ENCODE results near the gene GOPC.

GOPC gene

GRCh38 chr6:117591405-117591804 lies 10.9 kb downstream of the GOPC start:
- Mint-ChIP-seq H3K4me3 (no peak overlapping the region), H3K27ac (no peak overlapping the region), H3K36me3 (ENCODE audit: low read depth) (peaks cover 13% of the 10 kb centered on the region), H3K27me3 (ENCODE audit: low read depth, poor library complexity) (no peaks in the 10 kb centered on the region), H3K4me1 (no peaks in the 10 kb centered on the region), H3K9me3 (peaks cover 32% of the 10 kb centered on the region)
- TF ChIP-seq, protein P1, sequence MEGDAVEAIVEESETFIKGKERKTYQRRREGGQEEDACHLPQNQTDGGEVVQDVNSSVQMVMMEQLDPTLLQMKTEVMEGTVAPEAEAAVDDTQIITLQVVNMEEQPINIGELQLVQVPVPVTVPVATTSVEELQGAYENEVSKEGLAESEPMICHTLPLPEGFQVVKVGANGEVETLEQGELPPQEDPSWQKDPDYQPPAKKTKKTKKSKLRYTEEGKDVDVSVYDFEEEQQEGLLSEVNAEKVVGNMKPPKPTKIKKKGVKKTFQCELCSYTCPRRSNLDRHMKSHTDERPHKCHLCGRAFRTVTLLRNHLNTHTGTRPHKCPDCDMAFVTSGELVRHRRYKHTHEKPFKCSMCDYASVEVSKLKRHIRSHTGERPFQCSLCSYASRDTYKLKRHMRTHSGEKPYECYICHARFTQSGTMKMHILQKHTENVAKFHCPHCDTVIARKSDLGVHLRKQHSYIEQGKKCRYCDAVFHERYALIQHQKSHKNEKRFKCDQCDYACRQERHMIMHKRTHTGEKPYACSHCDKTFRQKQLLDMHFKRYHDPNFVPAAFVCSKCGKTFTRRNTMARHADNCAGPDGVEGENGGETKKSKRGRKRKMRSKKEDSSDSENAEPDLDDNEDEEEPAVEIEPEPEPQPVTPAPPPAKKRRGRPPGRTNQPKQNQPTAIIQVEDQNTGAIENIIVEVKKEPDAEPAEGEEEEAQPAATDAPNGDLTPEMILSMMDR (IDR thresholded peaks at IDR 0.05) = no peak
- no peak for DNase-seq

GRCh38 chr6:117590447-117590846 lies 11.9 kb downstream of the GOPC start:
- TF ChIP-seq, protein P1 (IDR thresholded peaks at IDR 0.05) = no peak
- no peaks in the 10 kb centered on the region for H3K4me1 Mint-ChIP-seq
- H3K27ac Mint-ChIP-seq = no peak overlapping the region
- H3K9me3 Mint-ChIP-seq = peaks cover 35% of the 10 kb centered on the region
- no peak overlapping the region for H3K4me3 Mint-ChIP-seq
- peaks cover 21% of the 10 kb centered on the region for H3K36me3 Mint-ChIP-seq (ENCODE audit: low read depth)
- no peak for DNase-seq
- H3K27me3 Mint-ChIP-seq (ENCODE audit: low read depth, poor library complexity) = no peaks in the 10 kb centered on the region

GRCh38 chr6:117585647-117586046 lies 16.7 kb downstream of the GOPC start:
- Mint-ChIP-seq H3K4me1 (no peaks in the 10 kb centered on the region), H3K4me3 (no peak overlapping the region), H3K27ac (no peak overlapping the region), H3K36me3 (ENCODE audit: low read depth) (peaks cover 63% of the 10 kb centered on the region), H3K9me3 (peaks cover 48% of the 10 kb centered on the region), H3K27me3 (ENCODE audit: low read depth, poor library complexity) (no peaks in the 10 kb centered on the region)
- no peak for DNase-seq
- TF ChIP-seq, protein P1 (IDR thresholded peaks at IDR 0.05) = no peak

GRCh38 chr6:117574198-117574597 lies 28.1 kb downstream of the GOPC start:
- TF ChIP-seq, protein P1 (IDR thresholded peaks at IDR 0.05) = no peak
- Mint-ChIP-seq H3K36me3 (ENCODE audit: low read depth) (peaks cover 47% of the 10 kb centered on the region), H3K4me3 (no peak overlapping the region), H3K4me1 (no peaks in the 10 kb centered on the region), H3K9me3 (no peaks in the 10 kb centered on the region), H3K27me3 (ENCODE audit: low read depth, poor library complexity) (no peaks in the 10 kb centered on the region), H3K27ac (no peak overlapping the region)
- DNase-seq = no peak

- H3K4me3 Mint-ChIP-seq = no peak overlapping the region
- no peaks in the 10 kb centered on the region for H3K9me3 Mint-ChIP-seq
- no peaks in the 10 kb centered on the region for H3K27me3 Mint-ChIP-seq (ENCODE audit: low read depth, poor library complexity)
- DNase-seq = no peak
- H3K4me1 Mint-ChIP-seq = no peaks in the 10 kb centered on the region
- H3K27ac Mint-ChIP-seq = no peak overlapping the region
- H3K36me3 Mint-ChIP-seq (ENCODE audit: low read depth) = peaks cover 45% of the 10 kb centered on the region
- TF ChIP-seq, protein P1 (IDR thresholded peaks at IDR 0.05) = no peak
Measured at GRCh38 chr6:117573006-117573680, 29.2 kb downstream of the GOPC start.

DNA sequence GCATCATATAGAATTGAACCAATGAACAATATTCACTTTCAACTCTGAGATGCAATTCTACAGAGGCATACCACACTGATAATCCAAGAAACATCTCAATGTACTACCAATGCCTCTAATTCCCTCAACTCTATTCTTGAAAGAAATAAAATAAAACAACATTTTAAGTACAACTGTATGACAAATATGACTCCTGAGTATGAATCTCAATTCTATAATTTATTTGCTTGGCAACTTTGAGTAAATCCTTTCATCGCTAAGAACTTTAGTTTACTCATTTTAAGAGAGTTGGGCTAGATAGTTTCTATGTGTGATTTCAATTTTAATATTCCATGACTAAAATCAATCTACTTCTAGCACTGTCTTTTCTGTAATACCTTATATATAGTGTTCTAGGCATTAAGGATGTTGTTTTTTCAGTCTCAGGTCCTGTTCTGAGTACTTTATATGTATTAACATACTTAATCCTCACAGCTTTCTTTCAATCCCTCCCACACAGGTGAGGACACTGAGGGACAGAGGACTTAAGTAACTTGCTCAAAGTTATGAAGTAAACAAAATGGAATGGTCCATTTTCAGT lies 33.4 kb downstream of the GOPC start:
- TF ChIP-seq, protein P1 (IDR thresholded peaks at IDR 0.05) = no peak
- no peaks in the 10 kb centered on the region for H3K4me1 Mint-ChIP-seq
- no peak overlapping the region for H3K27ac Mint-ChIP-seq
- H3K9me3 Mint-ChIP-seq = no peaks in the 10 kb centered on the region
- no peak for DNase-seq
- peaks cover 31% of the 10 kb centered on the region for H3K36me3 Mint-ChIP-seq (ENCODE audit: low read depth)
- no peak overlapping the region for H3K4me3 Mint-ChIP-seq
- no peaks in the 10 kb centered on the region for H3K27me3 Mint-ChIP-seq (ENCODE audit: low read depth, poor library complexity)

Measured in nephron progenitor cell (in vitro differentiated cells).